ENCODE results near the gene PACSIN3. TPM values are rescaled to one million over a fixed set of nuclear protein-coding genes. Genes with fewer than 3 reads are reported as not detected.
A peak's percentile ranks its signal among the peaks of the same experiment; 100 is the strongest.
"Not testable (repeated sequence)": the region's sequence is repeated elsewhere in the genome, so short reads cannot be mapped to it uniquely, and the experiment has no call there.

PACSIN3 gene
- polyA plus RNA-seq, 3 donors from 2014 or later, result 0.48 TPM; not detected in 2

DNA sequence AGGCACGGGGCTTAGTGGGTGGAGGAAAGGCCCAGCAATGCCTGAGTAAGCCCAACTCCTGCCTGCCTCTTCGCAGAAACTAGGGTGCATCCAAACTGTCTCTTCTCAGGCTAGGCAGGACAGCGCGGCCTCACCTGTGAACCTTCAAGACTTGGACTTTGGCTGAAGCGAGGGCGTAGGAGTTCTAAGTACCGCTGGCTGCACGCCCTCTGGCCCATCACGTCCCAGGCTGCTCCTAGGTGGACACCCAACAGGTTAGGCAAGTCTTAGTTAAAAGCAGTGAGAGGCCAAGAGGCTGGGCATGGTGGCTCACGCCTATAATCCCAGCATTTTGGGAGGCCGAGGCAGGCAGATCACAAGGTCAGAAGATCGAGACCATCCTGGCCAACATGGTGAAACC is 26.7 kb upstream of the PACSIN3 start:
- Mint-ChIP-seq H3K27me3 (ENCODE audit: low read depth in 3 of 3) (peaks cover 0 to 16% (median 11%) of the 10 kb centered on the region in 3 donors), H3K36me3 (peaks cover 0 to 1% (median 0%) of the 10 kb centered on the region in 3 donors), H3K27ac (no peak overlapping the region), H3K4me3 (peak overlapping the region in 1 of 5 donors; percentile 63), H3K4me1 (peaks cover 27 to 28% of the 10 kb centered on the region in 2 donors), H3K9me3 (no peaks in the 10 kb centered on the region)
- no peak for DNase-seq

DNA sequence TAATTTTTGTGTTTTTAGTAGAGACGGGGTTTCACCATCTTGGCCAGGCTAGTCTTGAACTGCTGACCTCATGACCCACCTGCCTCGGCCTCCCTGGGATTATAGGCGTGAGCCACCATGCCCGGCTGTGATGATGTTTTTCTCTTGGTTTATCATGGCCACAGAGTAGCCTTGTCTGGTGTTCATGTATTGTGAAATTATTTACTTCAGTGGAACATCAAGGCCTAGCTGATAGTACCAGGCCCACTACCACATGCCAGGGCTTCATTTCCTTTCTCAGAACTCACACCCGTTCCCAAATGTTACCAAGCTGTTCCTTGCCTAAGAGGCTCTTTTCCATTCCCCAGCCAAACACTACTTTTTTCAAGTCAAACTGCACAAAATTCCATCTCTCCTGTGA is 22.4 kb upstream of the PACSIN3 start:
- Mint-ChIP-seq H3K36me3 (no peaks in the 10 kb centered on the region), H3K4me3 (no peak overlapping the region)

DNA sequence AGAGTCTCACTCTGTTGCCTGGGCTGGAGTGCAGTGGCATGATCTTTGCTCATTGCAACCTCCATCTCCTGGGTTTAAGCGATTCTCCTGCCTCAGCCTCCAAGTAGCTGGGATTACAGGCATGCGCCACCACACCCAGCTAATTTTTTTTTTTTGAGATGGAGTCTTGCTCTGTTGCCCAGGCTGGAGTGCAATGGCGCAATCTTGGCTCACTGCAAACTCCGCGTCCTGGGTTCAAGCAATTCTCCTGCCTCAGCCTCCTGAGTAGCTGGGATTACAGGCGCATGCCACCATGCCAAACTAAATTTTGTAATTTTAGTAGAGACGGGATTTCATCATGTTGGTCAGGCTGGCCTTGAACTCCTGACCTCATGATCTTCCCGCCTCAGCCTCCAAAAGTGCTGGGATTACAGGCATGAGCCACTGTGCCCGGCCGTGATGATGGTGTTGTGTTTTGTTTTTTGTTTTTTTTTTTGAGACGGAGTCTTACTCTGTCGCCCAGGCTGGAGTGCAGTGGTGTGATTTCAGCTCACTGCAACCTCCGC is 21.8 kb upstream of the PACSIN3 start:
- not testable (repeated sequence) for H3K36me3 Mint-ChIP-seq; H3K27me3 Mint-ChIP-seq (ENCODE audit: low read depth in 3 of 3); H3K4me1 Mint-ChIP-seq; H3K9me3 Mint-ChIP-seq; H3K4me3 Mint-ChIP-seq; H3K27ac Mint-ChIP-seq; DNase-seq

More for the DNA sequence above, 22.4 kb upstream of the PACSIN3 start:
- DNase-seq, result no peak
- Mint-ChIP-seq H3K27me3 (ENCODE audit: low read depth in 3 of 3) (peaks cover 1 to 2% (median 2%) of the 10 kb centered on the region in 3 donors), H3K4me1 (peaks cover 0 to 1% of the 10 kb centered on the region in 2 donors), H3K27ac (no peak overlapping the region), H3K9me3 (no peaks in the 10 kb centered on the region)

DNA sequence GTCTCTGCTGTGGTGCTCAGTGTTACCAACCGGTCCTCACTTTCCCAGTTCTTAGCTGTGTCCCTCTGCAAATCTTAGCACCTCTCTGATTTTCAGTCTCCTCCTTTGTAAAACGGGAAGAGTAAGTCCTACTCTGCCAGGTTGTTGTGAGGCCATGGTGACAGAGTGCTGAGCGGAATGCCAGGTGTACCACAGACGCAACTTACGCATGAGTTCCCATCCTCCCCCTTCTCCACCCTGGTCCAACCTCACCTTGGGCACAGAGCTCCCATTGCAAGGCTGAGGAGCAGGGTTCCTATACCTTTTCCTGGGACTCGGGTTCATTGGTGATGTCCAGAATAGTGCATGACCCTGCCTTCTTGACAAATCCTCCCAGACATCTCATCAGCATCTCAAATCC is 21.2 kb upstream of the PACSIN3 start:
- Mint-ChIP-seq H3K4me3 (no peak overlapping the region), H3K9me3 (no peaks in the 10 kb centered on the region), H3K27ac (no peak overlapping the region), H3K4me1 (no peaks in the 10 kb centered on the region), H3K27me3 (ENCODE audit: low read depth in 3 of 3) (peaks cover 1 to 2% (median 2%) of the 10 kb centered on the region in 3 donors), H3K36me3 (no peaks in the 10 kb centered on the region)
- no peak for DNase-seq

DNA sequence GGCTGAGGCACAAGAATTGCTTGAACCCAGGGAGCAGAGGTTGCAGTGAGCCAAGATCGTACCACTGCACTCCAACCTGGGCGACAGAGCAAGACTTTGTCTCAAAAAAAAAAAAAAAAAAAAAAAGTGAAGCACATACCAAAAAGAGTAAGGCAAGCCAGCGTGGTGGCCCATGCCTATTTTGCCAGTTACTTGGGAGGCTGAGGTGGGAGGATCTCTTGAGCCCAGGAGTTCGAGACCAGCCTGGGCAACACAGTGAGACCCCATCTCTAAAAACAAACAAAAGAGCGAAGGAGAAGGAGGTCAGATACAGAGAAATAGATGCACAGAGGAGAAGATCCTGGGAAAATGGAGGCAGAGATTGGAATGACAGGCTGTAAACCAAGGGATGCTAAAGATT is 20.3 kb upstream of the PACSIN3 start:
- not testable (repeated sequence) for H3K9me3 Mint-ChIP-seq; DNase-seq; H3K36me3 Mint-ChIP-seq; H3K4me1 Mint-ChIP-seq; H3K4me3 Mint-ChIP-seq; H3K27ac Mint-ChIP-seq; H3K27me3 Mint-ChIP-seq (ENCODE audit: low read depth in 3 of 3)

DNA sequence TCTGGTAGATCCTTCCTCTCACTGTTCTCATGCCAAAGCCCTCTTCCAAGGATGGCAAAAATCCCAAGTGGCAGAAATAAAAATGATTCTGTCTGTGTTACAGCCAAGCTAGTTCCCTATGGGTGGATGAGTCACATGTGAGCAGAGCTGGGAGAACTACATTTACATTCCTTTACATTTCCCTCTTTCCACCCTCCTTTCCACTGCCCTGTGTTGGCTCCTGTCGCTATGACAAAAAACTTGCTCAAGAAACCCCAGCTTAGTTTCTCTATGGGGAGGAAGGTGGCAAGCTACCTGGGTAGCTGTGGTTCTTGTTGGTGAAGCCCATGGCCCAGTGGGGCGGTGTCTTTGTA is 18.4 kb upstream of the PACSIN3 start:
- Mint-ChIP-seq H3K4me1 (no peaks in the 10 kb centered on the region), H3K9me3 (no peaks in the 10 kb centered on the region), H3K36me3 (no peaks in the 10 kb centered on the region), H3K4me3 (no peak overlapping the region), H3K27ac (no peak overlapping the region), H3K27me3 (ENCODE audit: low read depth in 3 of 3) (peaks cover 1 to 3% (median 2%) of the 10 kb centered on the region in 3 donors)
- DNase-seq, result no peak

DNA sequence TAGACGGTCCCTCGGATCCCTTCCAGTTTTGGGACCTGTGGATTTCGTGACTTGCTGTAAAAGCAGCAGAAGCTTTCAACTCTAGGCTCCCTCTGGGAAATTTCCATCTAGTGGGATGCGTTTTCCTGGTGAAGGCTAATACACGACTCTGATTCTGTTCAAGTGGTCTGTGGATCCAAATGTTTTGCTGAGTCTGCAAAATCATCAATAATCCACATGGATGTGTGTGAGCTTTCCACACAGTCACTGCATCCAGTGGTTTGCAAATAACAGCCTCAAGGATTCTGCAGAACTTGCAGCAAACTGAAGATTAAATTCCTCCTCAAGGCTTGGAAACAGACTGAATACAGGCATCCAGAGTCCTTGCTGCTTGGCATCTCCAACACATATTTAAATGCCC is 16.3 kb upstream of the PACSIN3 start:
- Mint-ChIP-seq H3K4me3 (no peak overlapping the region), H3K9me3 (no peaks in the 10 kb centered on the region), H3K4me1 (no peaks in the 10 kb centered on the region), H3K36me3 (no peaks in the 10 kb centered on the region), H3K27ac (no peak overlapping the region), H3K27me3 (ENCODE audit: low read depth in 3 of 3) (peaks cover 0 to 3% (median 1%) of the 10 kb centered on the region in 3 donors)
- no peak for DNase-seq

DNA sequence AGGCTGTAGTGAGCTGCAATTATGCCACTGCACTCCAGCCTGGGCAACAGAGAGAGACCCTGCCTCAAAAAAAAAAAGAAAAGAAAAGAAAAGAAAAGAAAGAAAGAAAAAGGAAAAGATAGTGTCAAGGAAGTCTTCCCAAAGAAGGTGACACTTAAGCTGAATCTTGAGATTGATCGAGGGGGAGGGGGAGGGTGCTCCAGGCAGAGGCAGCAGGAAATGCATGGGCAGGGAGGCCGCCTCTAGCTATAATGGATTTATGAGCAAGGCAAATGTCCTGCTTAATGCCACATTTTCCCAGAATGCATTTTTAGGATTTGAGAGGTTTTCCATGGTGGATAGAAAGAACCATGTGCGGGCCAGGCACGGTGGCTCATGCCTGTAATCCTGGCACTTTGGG is 14.8 kb upstream of the PACSIN3 start:
- Mint-ChIP-seq H3K27ac (no peak overlapping the region), H3K27me3 (ENCODE audit: low read depth in 3 of 3) (peaks cover 0 to 3% (median 3%) of the 10 kb centered on the region in 3 donors), H3K36me3 (no peaks in the 10 kb centered on the region), H3K4me1 (no peaks in the 10 kb centered on the region), H3K4me3 (no peak overlapping the region), H3K9me3 (no peaks in the 10 kb centered on the region)
- no peak for DNase-seq

DNA sequence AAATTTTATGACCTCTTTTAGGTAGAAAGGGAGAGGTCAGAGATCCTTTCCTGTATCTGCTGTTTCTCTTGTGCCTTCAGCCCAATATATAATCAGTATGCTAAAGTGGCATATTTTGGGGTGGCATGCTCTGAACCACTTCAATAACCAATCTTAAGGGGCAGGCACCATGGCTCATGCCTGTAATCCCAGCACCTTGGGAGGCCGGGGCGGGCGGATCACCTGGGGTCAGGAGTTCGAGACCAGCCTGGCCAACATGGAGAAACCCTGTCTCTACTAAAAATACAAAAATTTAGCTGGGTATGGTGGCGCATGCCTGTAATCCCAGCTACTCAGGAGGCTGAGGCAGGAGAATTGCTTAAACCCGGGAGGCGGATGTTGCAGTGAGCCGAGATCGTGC is 11.9 kb upstream of the PACSIN3 start:
- not testable (repeated sequence) for DNase-seq; H3K9me3 Mint-ChIP-seq; H3K4me3 Mint-ChIP-seq; H3K27me3 Mint-ChIP-seq (ENCODE audit: low read depth in 3 of 3); H3K4me1 Mint-ChIP-seq; H3K36me3 Mint-ChIP-seq; H3K27ac Mint-ChIP-seq

DNA sequence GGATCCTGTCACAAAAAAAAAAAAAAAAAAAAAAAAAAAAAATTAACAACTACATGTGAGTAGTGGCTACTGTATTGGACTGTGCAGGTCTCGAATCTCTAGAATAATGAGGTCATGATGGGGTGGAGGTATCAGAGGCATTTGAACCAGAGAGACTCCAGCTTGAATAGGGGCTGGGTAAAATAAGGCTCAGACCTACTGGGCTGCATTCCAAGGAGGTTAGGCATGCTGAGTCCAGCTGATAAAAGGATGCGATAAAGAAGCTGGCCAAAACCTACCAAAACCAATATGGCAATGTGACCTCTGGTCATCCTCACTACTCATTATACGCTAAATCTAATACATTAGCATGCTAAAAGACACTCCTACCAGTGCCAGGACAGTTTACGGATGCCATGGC is 5.9 kb upstream of the PACSIN3 start:
- DNase-seq, result no peak
- Mint-ChIP-seq H3K27ac (no peak overlapping the region), H3K36me3 (no peaks in the 10 kb centered on the region), H3K9me3 (peaks cover 0 to 1% (median 0%) of the 10 kb centered on the region in 6 donors), H3K4me3 (no peak overlapping the region), H3K4me1 (peaks cover under 1 to 2% of the 10 kb centered on the region in 2 donors), H3K27me3 (ENCODE audit: low read depth in 3 of 3) (peaks cover 8 to 24% (median 9%) of the 10 kb centered on the region in 3 donors)

DNA sequence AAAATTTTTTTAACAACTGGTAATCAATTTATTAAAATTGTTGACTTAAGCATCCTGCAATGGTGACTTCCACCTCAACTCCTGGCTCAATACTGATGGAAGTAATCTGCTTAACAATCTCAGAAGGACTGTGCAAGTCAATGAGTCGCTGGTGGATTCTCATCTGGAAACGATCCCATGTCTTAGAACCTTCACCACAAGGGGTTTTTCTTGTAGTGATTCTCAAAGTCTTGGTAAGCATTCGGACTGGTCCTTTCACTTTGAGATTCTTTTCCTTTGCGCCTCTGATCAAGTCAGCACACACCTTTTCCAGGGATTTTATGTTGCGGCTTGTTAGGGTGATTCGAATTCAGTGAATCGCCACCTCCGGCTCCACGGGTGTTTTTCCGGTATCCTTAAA is 4.9 kb upstream of the PACSIN3 start:
- H3K27me3 Mint-ChIP-seq (ENCODE audit: low read depth in 3 of 3), result peaks cover 9 to 24% (median 10%) of the 10 kb centered on the region in 3 donors
- H3K4me1 Mint-ChIP-seq, H3K36me3 Mint-ChIP-seq, H3K9me3 Mint-ChIP-seq, H3K4me3 Mint-ChIP-seq, DNase-seq, H3K27ac Mint-ChIP-seq: not testable (repeated sequence)

DNA sequence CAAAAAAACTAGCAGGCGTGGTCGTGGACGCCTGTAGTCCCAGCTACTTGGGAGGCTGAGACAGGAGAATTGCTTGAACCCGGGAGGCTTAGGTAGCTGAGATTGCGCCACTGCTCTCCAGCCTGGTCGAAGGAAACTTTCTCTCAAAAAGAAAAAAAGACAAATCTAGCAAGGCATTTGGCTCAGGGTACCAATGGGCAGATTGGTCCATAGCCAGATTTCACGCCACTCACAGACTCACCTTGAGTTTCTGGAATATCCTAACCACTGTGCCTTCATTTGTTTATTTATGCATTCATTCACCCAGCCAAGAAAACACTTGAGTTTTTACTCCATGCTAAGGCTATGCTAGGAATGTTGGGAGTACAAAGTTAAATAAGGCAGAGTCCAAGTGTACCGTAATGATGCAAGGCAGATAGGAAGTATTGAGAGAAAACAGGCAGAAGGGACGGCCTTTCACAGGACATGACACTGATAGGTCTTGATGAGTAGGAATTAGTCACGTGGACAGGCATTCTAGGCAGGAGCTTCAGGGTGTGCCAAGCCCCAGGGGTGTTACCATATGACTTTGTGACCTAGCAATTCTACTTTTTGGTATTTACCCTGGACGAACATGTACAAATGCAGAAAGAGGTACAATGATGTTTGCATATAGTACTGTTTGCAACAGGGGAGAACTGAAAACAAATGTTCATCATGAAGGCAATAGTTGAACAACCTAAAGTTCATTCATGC is 3.0 kb upstream of the PACSIN3 start:
- H3K9me3 Mint-ChIP-seq, result peaks cover 0 to 1% (median 0%) of the 10 kb centered on the region in 6 donors
- H3K36me3 Mint-ChIP-seq, result no peaks in the 10 kb centered on the region
- H3K27ac Mint-ChIP-seq, result no peak overlapping the region
- peaks cover 7 to 10% of the 10 kb centered on the region in 2 donors for H3K4me1 Mint-ChIP-seq
- H3K4me3 Mint-ChIP-seq, result no peak overlapping the region
- peaks cover 10 to 21% (median 15%) of the 10 kb centered on the region in 3 donors for H3K27me3 Mint-ChIP-seq (ENCODE audit: low read depth in 3 of 3)
- no peak for DNase-seq

DNA sequence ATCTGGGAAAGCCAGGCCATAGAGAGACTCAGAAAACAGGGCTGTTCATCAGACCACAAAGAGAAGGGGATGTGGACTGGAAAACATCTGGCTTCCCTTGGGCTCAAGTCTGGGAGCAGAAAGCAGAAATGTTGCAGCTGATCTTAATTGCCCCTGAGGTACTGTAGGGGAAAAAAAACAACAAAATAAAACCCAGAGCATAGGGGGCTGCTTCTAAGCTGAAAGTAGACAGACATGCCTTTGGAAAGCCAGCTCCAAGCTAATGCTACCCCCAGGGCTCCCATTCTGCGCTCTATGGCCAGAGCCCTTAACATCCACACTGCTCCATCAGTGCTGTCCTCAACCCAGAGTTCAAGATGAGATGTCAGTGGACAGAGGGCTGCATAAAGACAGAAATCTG is 2.0 kb upstream of the PACSIN3 start:
- H3K27ac Mint-ChIP-seq, result no peak overlapping the region
- no peak for DNase-seq
- peaks cover 7 to 10% of the 10 kb centered on the region in 2 donors for H3K4me1 Mint-ChIP-seq
- peaks cover 0 to 1% (median 0%) of the 10 kb centered on the region in 6 donors for H3K9me3 Mint-ChIP-seq
- peaks cover 10 to 20% (median 17%) of the 10 kb centered on the region in 3 donors for H3K27me3 Mint-ChIP-seq (ENCODE audit: low read depth in 3 of 3)
- H3K36me3 Mint-ChIP-seq, result no peaks in the 10 kb centered on the region
- no peak overlapping the region for H3K4me3 Mint-ChIP-seq

DNA sequence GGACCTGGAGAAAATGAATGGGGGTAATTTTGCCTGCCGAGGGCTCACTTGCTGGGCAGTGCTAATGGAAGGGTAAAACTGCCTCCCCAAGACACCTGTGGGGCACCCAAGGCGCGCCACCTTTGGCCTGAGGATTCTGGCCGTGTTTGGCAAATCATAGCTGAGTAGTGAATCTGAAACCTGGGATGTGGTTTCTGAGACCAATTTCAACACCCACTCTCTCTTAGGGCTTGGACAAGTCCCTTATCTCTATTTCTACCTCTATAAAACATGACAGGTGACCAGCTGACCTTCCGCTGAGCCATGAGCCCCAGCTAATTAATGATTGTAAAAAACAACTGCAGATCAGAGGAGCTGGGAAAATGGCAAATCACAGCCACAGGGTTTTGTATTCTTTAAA is 1.5 kb upstream of the PACSIN3 start:
- H3K27me3 Mint-ChIP-seq (ENCODE audit: low read depth in 3 of 3), result peaks cover 10 to 19% (median 17%) of the 10 kb centered on the region in 3 donors
- no peak overlapping the region for H3K27ac Mint-ChIP-seq
- no peaks in the 10 kb centered on the region for H3K36me3 Mint-ChIP-seq
- peak overlapping the region in 3 of 5 donors; percentile 21 to 41 (median 27) for H3K4me3 Mint-ChIP-seq
- no peak for DNase-seq
- H3K4me1 Mint-ChIP-seq, result peaks cover 7 to 10% of the 10 kb centered on the region in 2 donors
- H3K9me3 Mint-ChIP-seq, result peaks cover 0 to 1% (median 0%) of the 10 kb centered on the region in 6 donors
